Ectodermal cell (in vitro differentiated cells): ENCODE measurements around the gene DNAJC15.

Source experiments
- H3K27ac ChIP-seq: 2 replicates; pipeline ENCODE4 v1.7.0; 2013; ENCODE audit warnings: mild to moderate bottlenecking, low read depth, low read length; ENCODE audit not compliant: insufficient read depth, poor library complexity, severe bottlenecking
- H3K27me3 ChIP-seq: 2 replicates; pipeline ENCODE4 v1.7.0; 2013; ENCODE audit warnings: mild to moderate bottlenecking, low read length; ENCODE audit not compliant: insufficient read depth, control insufficient read depth, poor library complexity, severe bottlenecking
- H3K36me3 ChIP-seq: one replicate; pipeline ENCODE4 v1.7.0; 2013; ENCODE audit warnings: low read length; ENCODE audit not compliant: control insufficient read depth, insufficient read depth
- H3K4me1 ChIP-seq: one replicate; pipeline ENCODE4 v1.7.0; 2013; ENCODE audit warnings: low read length; ENCODE audit not compliant: control insufficient read depth, insufficient read depth
- H3K4me3 ChIP-seq: 2 replicates; pipeline ENCODE4 v1.7.0; 2013; ENCODE audit warnings: low read depth, low read length, control low read depth; ENCODE audit not compliant: insufficient read depth
- H3K9me3 ChIP-seq: 2 replicates; pipeline ENCODE4 v1.7.0; 2013; ENCODE audit warnings: mild to moderate bottlenecking, low read length, moderate library complexity; ENCODE audit not compliant: control insufficient read depth
- WGBS, 2 experiments: methylation state at CpG; one replicate each; pipeline ENCODE4 v1.1.7; 2013; ENCODE audit warnings: missing lambda C conversion rate in 2 of 2; 5-methylcytosine and 5-hydroxymethylcytosine counted together

The DNAJC15 gene

GRCh38 chr13:43003010-43003409, 20.4 kb upstream of the DNAJC15 start:
- H3K36me3 ChIP-seq = no peaks in the 10 kb centered on the region
- H3K4me1 ChIP-seq = no peaks in the 10 kb centered on the region
- H3K9me3 ChIP-seq = no peaks in the 10 kb centered on the region
- H3K27ac ChIP-seq = no peak overlapping the region
- H3K4me3 ChIP-seq = no peak overlapping the region
- 87 to 95% methylated on average over 2 of the region's 2 CpGs for WGBS, 2 experiments
- no peaks in the 10 kb centered on the region for H3K27me3 ChIP-seq

- Histone ChIP-seq H3K9me3 (no peaks in the 10 kb centered on the region), H3K36me3 (no peaks in the 10 kb centered on the region), H3K4me3 (no peak overlapping the region), H3K27me3 (no peaks in the 10 kb centered on the region), H3K4me1 (no peaks in the 10 kb centered on the region), H3K27ac (no peak overlapping the region)
- 94 to 95% methylated on average over 6 of the region's 6 CpGs for whole genome bisulfite sequencing, 2 experiments
Observed at GRCh38 chr13:43003729-43004128, 19.7 kb upstream of the DNAJC15 start.

DNA sequence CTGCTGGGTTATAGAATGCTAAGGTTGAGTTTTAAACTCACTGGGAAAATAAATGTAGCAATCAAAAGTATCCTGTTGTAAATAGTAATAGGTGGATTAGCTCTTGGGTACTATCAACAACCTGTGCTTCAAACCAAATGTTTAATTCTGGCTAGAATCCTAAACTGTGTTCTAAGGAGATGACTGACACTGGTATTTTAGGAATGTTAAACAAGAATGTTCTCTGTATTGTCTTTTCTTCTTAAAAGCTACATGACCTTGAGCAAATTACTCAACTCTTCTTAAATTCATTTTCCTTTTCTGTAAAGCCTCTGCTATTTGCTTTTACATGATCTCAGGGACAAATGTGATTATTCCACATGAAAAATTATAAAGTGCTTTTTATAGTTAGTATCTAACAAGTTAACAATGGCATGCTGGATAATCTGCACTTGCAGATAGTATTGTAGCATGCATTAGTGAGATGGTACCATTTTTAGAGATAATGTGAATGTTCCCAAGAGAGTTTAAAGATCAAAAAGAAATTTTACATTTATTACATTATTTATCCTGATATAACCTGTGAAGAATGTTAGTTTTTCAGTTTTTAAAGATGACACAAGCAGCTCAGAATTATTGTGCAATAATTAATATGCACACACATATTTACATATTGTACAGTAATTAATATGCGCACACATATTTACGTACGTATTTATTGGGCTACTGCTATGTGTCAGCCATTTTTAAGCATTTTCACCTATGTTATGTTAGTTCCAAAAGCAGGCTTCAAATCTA, 17.7 kb upstream of the DNAJC15 start:
- no peak overlapping the region for H3K4me3 ChIP-seq
- no peaks in the 10 kb centered on the region for H3K27me3 ChIP-seq

DNA sequence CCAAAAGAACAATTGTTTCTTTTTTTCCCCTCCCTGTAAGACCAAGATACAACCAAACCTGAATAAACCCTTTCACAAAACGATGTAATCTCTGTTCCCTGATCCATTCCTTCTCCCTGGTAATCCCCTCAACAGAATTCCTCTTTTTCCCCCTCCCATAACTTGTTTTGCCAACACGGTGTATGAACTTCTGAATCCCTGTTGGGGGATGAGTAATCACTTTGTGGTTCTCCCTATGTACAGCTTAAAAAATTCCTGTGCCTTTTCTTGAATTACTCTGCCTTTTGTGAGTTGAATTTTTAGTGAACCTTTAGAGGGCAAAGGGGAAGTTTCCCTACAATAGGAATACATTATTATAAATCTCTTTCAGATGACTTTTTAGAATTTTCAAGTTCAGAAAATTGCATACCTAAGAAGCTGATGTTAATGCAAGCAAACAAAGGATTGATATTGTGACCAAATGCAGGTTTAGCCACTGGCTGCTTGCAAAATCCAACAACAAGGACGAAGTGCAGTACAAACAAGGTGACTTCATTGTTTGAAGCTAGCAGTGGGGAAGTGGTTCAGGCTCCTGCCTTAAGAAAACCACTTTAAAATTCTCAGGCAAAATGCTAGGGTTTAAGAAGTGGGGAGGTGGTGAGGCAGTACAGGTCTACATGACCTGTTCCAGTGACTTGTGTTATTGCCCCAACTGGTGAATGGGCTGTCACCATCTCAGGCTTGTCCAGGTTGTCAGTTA, 16.3 kb upstream of the DNAJC15 start:
- H3K27ac ChIP-seq = no peak overlapping the region
- no peak overlapping the region for H3K4me3 ChIP-seq
- H3K36me3 ChIP-seq = no peaks in the 10 kb centered on the region
- no peaks in the 10 kb centered on the region for H3K4me1 ChIP-seq
- 35 to 44% methylated on average over 3 of the region's 3 CpGs for WGBS, 2 experiments
- no peaks in the 10 kb centered on the region for H3K9me3 ChIP-seq
- H3K27me3 ChIP-seq = no peaks in the 10 kb centered on the region

More for the DNA sequence above, 17.7 kb upstream of the DNAJC15 start:
- WGBS, 2 experiments = 87 to 99% methylated on average over 3 of the region's 3 CpGs
- H3K36me3 ChIP-seq = no peaks in the 10 kb centered on the region
- no peaks in the 10 kb centered on the region for H3K4me1 ChIP-seq
- H3K9me3 ChIP-seq = no peaks in the 10 kb centered on the region
- no peak overlapping the region for H3K27ac ChIP-seq

GRCh38 chr13:43008596-43008995, 14.8 kb upstream of the DNAJC15 start:
- H3K27me3 ChIP-seq = no peaks in the 10 kb centered on the region
- H3K27ac ChIP-seq = no peak overlapping the region
- no peaks in the 10 kb centered on the region for H3K36me3 ChIP-seq
- no peaks in the 10 kb centered on the region for H3K4me1 ChIP-seq
- no peak overlapping the region for H3K4me3 ChIP-seq
- 91 to 96% methylated on average over 2 to 3 of the region's 3 CpGs for WGBS, 2 experiments
- H3K9me3 ChIP-seq = no peaks in the 10 kb centered on the region

GRCh38 chr13:43009506-43009905, 13.9 kb upstream of the DNAJC15 start:
- Histone ChIP-seq H3K4me3 (no peak overlapping the region), H3K27ac (no peak overlapping the region), H3K27me3 (no peaks in the 10 kb centered on the region), H3K4me1 (no peaks in the 10 kb centered on the region), H3K9me3 (no peaks in the 10 kb centered on the region), H3K36me3 (no peaks in the 10 kb centered on the region)
- no CpG with 5 or more reads among the region's 1 CpG for WGBS, 2 experiments

GRCh38 chr13:43014162-43014561, 9.2 kb upstream of the DNAJC15 start:
- 91 to 92% methylated on average over 3 of the region's 3 CpGs for WGBS, 2 experiments

DNA sequence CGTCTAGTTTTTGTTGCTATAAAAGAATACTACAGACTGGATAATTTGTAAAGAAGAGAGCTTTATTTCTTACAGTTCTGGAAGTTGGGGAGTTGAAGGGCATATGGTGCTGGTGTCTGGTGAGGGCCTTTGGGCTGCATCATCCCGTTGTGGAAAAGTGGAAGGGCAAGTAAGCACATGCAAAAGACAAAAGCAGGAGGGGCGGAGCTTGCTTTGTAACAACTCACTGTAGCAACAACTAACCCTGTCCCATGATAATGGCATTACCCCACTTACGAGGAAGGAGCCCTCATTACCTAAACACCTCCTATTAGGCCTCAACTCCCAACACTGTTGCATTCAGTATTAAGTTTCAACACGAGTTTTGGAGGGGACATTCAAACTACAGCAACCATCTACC, 7.2 kb upstream of the DNAJC15 start:
- Histone ChIP-seq H3K9me3 (no peaks in the 10 kb centered on the region), H3K27ac (no peak overlapping the region), H3K4me1 (no peaks in the 10 kb centered on the region), H3K4me3 (no peak overlapping the region), H3K27me3 (no peaks in the 10 kb centered on the region), H3K36me3 (no peaks in the 10 kb centered on the region)
- 85 to 93% methylated on average over 5 of the region's 5 CpGs for WGBS, 2 experiments

More at GRCh38 chr13:43014162-43014561, 9.2 kb upstream of the DNAJC15 start:
- no peaks in the 10 kb centered on the region for H3K27me3 ChIP-seq
- H3K27ac ChIP-seq = no peak overlapping the region
- no peak overlapping the region for H3K4me3 ChIP-seq
- H3K4me1 ChIP-seq = no peaks in the 10 kb centered on the region
- H3K36me3 ChIP-seq = no peaks in the 10 kb centered on the region
- H3K9me3 ChIP-seq = no peaks in the 10 kb centered on the region

DNA sequence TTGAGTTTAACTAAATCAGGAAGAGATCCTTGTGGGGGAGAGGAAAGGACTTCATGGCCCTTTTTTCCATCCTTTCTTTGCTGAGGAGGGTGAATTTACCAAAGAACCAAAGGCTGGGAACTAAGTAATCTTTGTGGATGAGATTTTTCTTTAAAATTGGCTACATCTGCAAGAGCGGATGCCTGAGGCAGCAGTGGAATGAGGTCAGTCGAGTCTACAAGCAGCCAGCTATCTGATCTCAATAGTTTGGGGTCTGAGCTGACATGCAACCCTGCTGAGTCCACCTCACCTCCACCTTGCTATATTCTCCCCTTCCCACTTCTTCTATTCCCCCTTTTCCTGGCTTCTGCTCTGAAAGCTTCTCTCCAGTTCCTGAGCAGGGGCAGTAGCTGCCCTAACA, 3.6 kb upstream of the DNAJC15 start:
- Histone ChIP-seq H3K9me3 (no peaks in the 10 kb centered on the region), H3K4me3 (no peak overlapping the region), H3K36me3 (no peaks in the 10 kb centered on the region), H3K4me1 (no peaks in the 10 kb centered on the region), H3K27ac (no peak overlapping the region), H3K27me3 (no peaks in the 10 kb centered on the region)
- 73 to 75% methylated on average over 2 of the region's 2 CpGs for WGBS, 2 experiments

GRCh38 chr13:43020794-43021193, 2.6 kb upstream of the DNAJC15 start:
- WGBS, 2 experiments = 83% methylated on average over 1 of the region's 1 CpG; no CpG with 5 or more reads in 1 of the 2 experiments
- Histone ChIP-seq H3K36me3 (no peaks in the 10 kb centered on the region), H3K27me3 (no peaks in the 10 kb centered on the region), H3K4me3 (no peak overlapping the region), H3K27ac (no peak overlapping the region), H3K4me1 (no peaks in the 10 kb centered on the region), H3K9me3 (no peaks in the 10 kb centered on the region)
